Astrocyte (in vitro differentiated cells and primary cell): Measurements from ENCODE around the gene MGAM2.

Source experiments
- CTCF ChIP-seq: IDR thresholded peaks from 2 replicates; pipeline ENCODE4 v1.5.1; 2011; ENCODE audit warnings: low read depth, mild to moderate bottlenecking, inconsistent platforms, low read length, moderate library complexity; ENCODE audit not compliant: insufficient read depth
- EZH2 ChIP-seq: IDR thresholded peaks from 2 replicates; pipeline ENCODE4 v1.6.1; 2012; ENCODE audit warnings: mild to moderate bottlenecking, low read length, inconsistent platforms; ENCODE audit not compliant: insufficient read depth

GRCh38 chr7:142176901-142177300, 65.4 kb downstream of the MGAM2 start:
- TF ChIP-seq CTCF = no peak
- TF ChIP-seq EZH2 = no peak
